Measurements from ENCODE around the gene SERPINE2.

SERPINE2 gene

GRCh38 chr2:224042191-224042696 lies 3.2 kb upstream of the SERPINE2 start:
- no peak for DNase-seq

- no peak for DNase-seq
Measured at GRCh38 chr2:224041554-224041953, 2.5 kb upstream of the SERPINE2 start.

- no peak for DNase-seq
Measured at GRCh38 chr2:224040753-224041152, 1.7 kb upstream of the SERPINE2 start.

- no peak for DNase-seq
Measured at GRCh38 chr2:224039770-224040440, 819 bp upstream of the SERPINE2 start.

GRCh38 chr2:224038830-224039079 lies 331 bp downstream of the SERPINE2 start:
- no peak for DNase-seq

- no peak for DNase-seq
Measured at GRCh38 chr2:224038049-224038829, 847 bp downstream of the SERPINE2 start.

- DNase-seq: no peak
Measured at GRCh38 chr2:224036731-224037361, 2.2 kb downstream of the SERPINE2 start.

- no peak for DNase-seq
Measured at GRCh38 chr2:224034017-224034416, 5.1 kb downstream of the SERPINE2 start.

- DNase-seq: no peak
Measured at GRCh38 chr2:224033601-224034000, 5.5 kb downstream of the SERPINE2 start.

GRCh38 chr2:224032283-224032682 lies 6.8 kb downstream of the SERPINE2 start:
- no peak for DNase-seq

- DNase-seq: no peak
Measured at GRCh38 chr2:224031358-224031970, 7.6 kb downstream of the SERPINE2 start.

GRCh38 chr2:224030786-224031185 lies 8.3 kb downstream of the SERPINE2 start:
- DNase-seq: no peak

GRCh38 chr2:224029876-224030275 lies 9.2 kb downstream of the SERPINE2 start:
- no peak for DNase-seq

- DNase-seq: no peak
Measured at GRCh38 chr2:224027931-224028330, 11.2 kb downstream of the SERPINE2 start.

- DNase-seq: no peak
Measured at GRCh38 chr2:224027070-224027469, 12.0 kb downstream of the SERPINE2 start.

- no peak for DNase-seq
Measured at GRCh38 chr2:224025874-224026273, 13.2 kb downstream of the SERPINE2 start.

GRCh38 chr2:224024270-224024669 lies 14.8 kb downstream of the SERPINE2 start:
- DNase-seq: no peak

GRCh38 chr2:224023188-224023587 lies 15.9 kb downstream of the SERPINE2 start:
- DNase-seq: peak; percentile 24

- no peak for DNase-seq
Measured at GRCh38 chr2:224022486-224022885, 16.6 kb downstream of the SERPINE2 start.

- DNase-seq: no peak
Measured at GRCh38 chr2:224020523-224020922, 18.6 kb downstream of the SERPINE2 start.

- no peak for DNase-seq
Measured at GRCh38 chr2:224017957-224018356, 21.1 kb downstream of the SERPINE2 start.

- DNase-seq: no peak
Measured at GRCh38 chr2:224016963-224017362, 22.1 kb downstream of the SERPINE2 start.

- no peak for DNase-seq
Measured at GRCh38 chr2:224014336-224014735, 24.8 kb downstream of the SERPINE2 start.

GRCh38 chr2:224011837-224012236 lies 27.2 kb downstream of the SERPINE2 start:
- DNase-seq: no peak

All from NCI-H1694 (cell line).